ENCODE measurements around the gene ZNHIT3. TPM values are rescaled to one million over a fixed set of nuclear protein-coding genes. Genes with fewer than 3 reads are reported as not detected.
A peak's percentile ranks its signal among the peaks of the same experiment; 100 is the strongest.

ZNHIT3 gene
- total and polyA plus RNA-seq, 2 of the 4 experiments (the other 2 are of a cell fraction): 27.8 to 52.3 TPM

DNA sequence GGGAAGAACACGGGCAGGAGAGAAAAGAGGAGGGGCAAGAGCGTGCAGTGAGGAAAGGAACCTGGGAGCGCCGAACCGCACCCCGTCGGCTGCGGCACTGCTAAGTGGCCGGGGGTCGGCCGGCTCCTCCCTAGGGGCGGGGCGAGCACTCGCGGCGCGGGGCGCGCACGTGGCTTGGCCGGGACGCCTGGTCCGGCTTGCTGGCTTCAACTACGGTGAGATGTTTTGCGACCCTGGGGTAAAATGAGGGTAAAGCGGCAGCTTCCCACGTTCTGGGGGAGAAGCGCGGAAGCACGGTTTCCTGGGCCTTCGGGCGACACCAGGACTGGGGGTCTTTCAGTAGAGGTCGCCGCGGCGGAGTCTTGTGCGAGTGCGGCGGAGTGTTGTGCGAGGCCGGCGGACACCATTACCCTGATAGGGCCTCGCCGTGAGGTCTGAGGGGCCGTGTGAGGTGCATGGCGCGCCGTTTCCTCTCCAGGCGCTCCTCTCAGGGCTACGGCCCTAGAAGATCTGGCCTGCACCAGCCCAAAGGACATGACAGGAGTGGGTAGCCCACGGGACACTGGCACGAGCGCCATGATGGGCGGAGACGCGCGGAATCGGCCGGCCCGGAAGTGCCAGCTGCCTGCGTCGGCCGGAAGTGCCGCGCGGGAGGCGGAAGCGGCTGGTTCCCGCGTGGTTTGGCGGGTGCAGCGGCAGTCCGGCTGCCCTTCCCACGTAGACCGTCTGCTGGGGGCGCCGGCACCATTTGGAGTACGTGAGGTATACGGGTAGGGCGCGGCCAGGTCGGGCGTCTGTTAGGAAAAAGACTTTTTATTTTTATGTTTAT is 48.6 kb downstream of the ZNHIT3 start, which contains the start of the genes MYO19 and PIGW (continued):
- peak; percentile 76 for TF ChIP-seq BHLHE40 (IDR thresholded peaks at IDR 0.05; ENCODE audit: low read depth, low read length)
- TF ChIP-seq MAFK (IDR thresholded peaks at IDR 0.05; ENCODE audit: low read depth, low read length): no peak
- TF ChIP-seq CHD1 (IDR thresholded peaks at IDR 0.05; ENCODE audit: low read depth, low read length): no peak

DNA sequence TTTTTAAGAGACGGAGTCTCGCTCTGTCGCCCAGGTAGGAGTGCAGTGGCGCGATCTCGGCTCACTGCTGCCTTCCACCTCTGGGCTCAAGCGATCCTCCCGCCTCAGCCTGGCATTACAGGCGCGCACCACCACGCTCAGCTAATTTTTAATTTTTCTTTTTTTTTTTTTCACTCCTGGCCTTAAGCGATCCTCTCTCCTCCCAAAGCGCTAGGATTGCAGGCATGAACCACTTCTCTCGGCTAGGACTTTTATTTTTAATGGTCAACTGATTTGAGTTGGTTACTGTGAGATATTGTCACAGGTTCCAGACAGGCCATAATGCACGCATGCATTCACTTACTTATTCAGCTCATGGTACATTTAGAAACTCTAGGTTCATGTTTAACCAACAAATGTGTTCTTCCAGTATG is 49.2 kb downstream of the ZNHIT3 start:
- peak overlapping the region; percentile 99 for H2AFZ ChIP-seq (replicated peaks; ENCODE audit: low read length, poor library complexity)
- H2BK15ac ChIP-seq (ENCODE audit: low read depth, low read length): no peak overlapping the region
- peak overlapping the region; percentile 59 for H3K4ac ChIP-seq (ENCODE audit: low read depth, low read length)
- H3K56ac ChIP-seq (ENCODE audit: extremely low read depth, insufficient read depth, low read length): 0 out of 2 replicates have a peak overlapping the region, but pooled peaks have one; percentile 1
- peak overlapping the region; percentile 84 for H3K4me3 ChIP-seq (ENCODE audit: insufficient read depth, low read depth, low read length)
- ATAC-seq (ENCODE audit: low read depth) (peak; percentile 19; the same call in 1 of the 2 replicates), DNase-seq (no peak)
- no peaks in the 10 kb centered on the region for H3K9me3 ChIP-seq (ENCODE audit: control insufficient read depth, insufficient read depth, low read length)
- 8% methylated on average over 5 of the region's 15 CpGs; no CpG with 5 or more reads in 1 of the 2 experiments for WGBS, 2 experiments (ENCODE audit: extremely low coverage in 2 of 2, insufficient read length in 1 of 2)
- H4K20me1 ChIP-seq (ENCODE audit: insufficient read depth, low read length): no peaks in the 10 kb centered on the region; the same call in 1 of the 2 replicates
- peaks cover 16% of the 10 kb centered on the region for H3K36me3 ChIP-seq (ENCODE audit: control insufficient read depth, insufficient read depth, low read length)
- peak overlapping the region; percentile 93 to 98 for H4K8ac ChIP-seq (ENCODE audit: low read depth in 2 of 2, low read length in 2 of 2)
- peak overlapping the region; percentile 64; the same call in 1 of the 2 replicates for H3K23ac ChIP-seq (ENCODE audit: low read depth, low read length)
- H4K91ac ChIP-seq (ENCODE audit: insufficient read depth, low read depth, low read length): peak overlapping the region; percentile 13; the same call in 1 of the 2 replicates
- H3K9me1 ChIP-seq (ENCODE audit: insufficient read depth, low read length): peaks cover 11% of the 10 kb centered on the region; the same call in 1 of the 2 replicates
- peaks cover 33 to 55% of the 10 kb centered on the region in 2 experiments for H3K79me1 ChIP-seq (ENCODE audit: low read depth in 1 of 2, low read length in 2 of 2)
- H2BK5ac ChIP-seq (ENCODE audit: low read depth, low read length, poor library complexity, severe bottlenecking): peak overlapping the region; percentile 32
- peak overlapping the region; percentile 70 for H3K14ac ChIP-seq (replicated peaks; ENCODE audit: low read depth, low read length)
- H3K4me2 ChIP-seq (ENCODE audit: low read depth, low read length): peak overlapping the region; percentile 77
- CTCF ChIA-PET: no interaction called here
- TSS peak; percentile 82 for BruUV-seq (replicated peaks)
- peak overlapping the region; percentile 29 for H2AK5ac ChIP-seq (ENCODE audit: low read depth, low read length)
- H2BK20ac ChIP-seq (ENCODE audit: low read depth, low read length): no peak overlapping the region
- no peak overlapping the region for H2BK120ac ChIP-seq (ENCODE audit: low read depth, low read length)
- POLR2A ChIA-PET (ENCODE audit: unreplicated experiment): interaction anchor here (0.6 kb wide), 1 partner anchor 789 kb away, joined by 5 read pairs; no protein-coding TSS in a partner anchor
- peak overlapping the region; percentile 74 for H3K27ac ChIP-seq (ENCODE audit: insufficient read depth, low read length)
- peak overlapping the region; percentile 99 for H2AK9ac ChIP-seq (replicated peaks; ENCODE audit: low read depth, low read length, poor library complexity)
- H3K9ac ChIP-seq (ENCODE audit: low read depth, low read length): peak overlapping the region; percentile 43
- in situ Hi-C loops (cut with MboI; ENCODE audit: low sequenced_read_pairs) (no loop called here), intact Hi-C loops (cut with micrococcal nuclease) (loop anchor here (1.0 to 2.0 kb wide), 2 partner anchors 9 to 39 kb away; partner anchors contain the start of gene GGNBP2), dilution Hi-C loops (cut with HindIII; ENCODE audit: low sequenced_read_pairs, unreplicated experiment) (no loop called here)
- H3K18ac ChIP-seq (ENCODE audit: low read depth, low read length): no peak overlapping the region
- no peaks in the 10 kb centered on the region for H3K27me3 ChIP-seq (ENCODE audit: control insufficient read depth, insufficient read depth, low read length)
- peaks cover 5% of the 10 kb centered on the region for H3K4me1 ChIP-seq (ENCODE audit: control insufficient read depth, insufficient read depth, low read length)
- H4K5ac ChIP-seq (ENCODE audit: low read depth, low read length): peak overlapping the region; percentile 29
- TF ChIP-seq NFE2L2 (IDR thresholded peaks at IDR 0.05; ENCODE audit: low read depth, low read length) (no peak), RCOR1 (IDR thresholded peaks at IDR 0.05; ENCODE audit: insufficient replicate concordance, low read length) (no peak), CEBPB (IDR thresholded peaks at IDR 0.05; ENCODE audit: low read depth, low read length) (no peak), MAFK (IDR thresholded peaks at IDR 0.05; ENCODE audit: low read depth, low read length) (no peak), BHLHE40 (IDR thresholded peaks at IDR 0.05; ENCODE audit: low read depth, low read length) (no peak), POLR2A (IDR thresholded peaks at IDR 0.05; ENCODE audit: low read depth, low read length) (no peak), RFX5 (IDR thresholded peaks at IDR 0.05; ENCODE audit: low read depth, low read length) (no peak), MAZ (IDR thresholded peaks at IDR 0.05; ENCODE audit: borderline replicate concordance, low read depth, low read length) (no peak), MXI1 (IDR thresholded peaks at IDR 0.05; ENCODE audit: borderline replicate concordance, low read depth, low read length) (no peak), CHD1 (IDR thresholded peaks at IDR 0.05; ENCODE audit: low read depth, low read length) (no peak)
- TF ChIP-seq, protein P1, sequence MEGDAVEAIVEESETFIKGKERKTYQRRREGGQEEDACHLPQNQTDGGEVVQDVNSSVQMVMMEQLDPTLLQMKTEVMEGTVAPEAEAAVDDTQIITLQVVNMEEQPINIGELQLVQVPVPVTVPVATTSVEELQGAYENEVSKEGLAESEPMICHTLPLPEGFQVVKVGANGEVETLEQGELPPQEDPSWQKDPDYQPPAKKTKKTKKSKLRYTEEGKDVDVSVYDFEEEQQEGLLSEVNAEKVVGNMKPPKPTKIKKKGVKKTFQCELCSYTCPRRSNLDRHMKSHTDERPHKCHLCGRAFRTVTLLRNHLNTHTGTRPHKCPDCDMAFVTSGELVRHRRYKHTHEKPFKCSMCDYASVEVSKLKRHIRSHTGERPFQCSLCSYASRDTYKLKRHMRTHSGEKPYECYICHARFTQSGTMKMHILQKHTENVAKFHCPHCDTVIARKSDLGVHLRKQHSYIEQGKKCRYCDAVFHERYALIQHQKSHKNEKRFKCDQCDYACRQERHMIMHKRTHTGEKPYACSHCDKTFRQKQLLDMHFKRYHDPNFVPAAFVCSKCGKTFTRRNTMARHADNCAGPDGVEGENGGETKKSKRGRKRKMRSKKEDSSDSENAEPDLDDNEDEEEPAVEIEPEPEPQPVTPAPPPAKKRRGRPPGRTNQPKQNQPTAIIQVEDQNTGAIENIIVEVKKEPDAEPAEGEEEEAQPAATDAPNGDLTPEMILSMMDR (conservative IDR thresholded peaks at IDR 0.05; ENCODE audit: low read depth, low read length): no peak
- TF ChIP-seq, protein P2, sequence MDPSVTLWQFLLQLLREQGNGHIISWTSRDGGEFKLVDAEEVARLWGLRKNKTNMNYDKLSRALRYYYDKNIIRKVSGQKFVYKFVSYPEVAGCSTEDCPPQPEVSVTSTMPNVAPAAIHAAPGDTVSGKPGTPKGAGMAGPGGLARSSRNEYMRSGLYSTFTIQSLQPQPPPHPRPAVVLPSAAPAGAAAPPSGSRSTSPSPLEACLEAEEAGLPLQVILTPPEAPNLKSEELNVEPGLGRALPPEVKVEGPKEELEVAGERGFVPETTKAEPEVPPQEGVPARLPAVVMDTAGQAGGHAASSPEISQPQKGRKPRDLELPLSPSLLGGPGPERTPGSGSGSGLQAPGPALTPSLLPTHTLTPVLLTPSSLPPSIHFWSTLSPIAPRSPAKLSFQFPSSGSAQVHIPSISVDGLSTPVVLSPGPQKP (IDR thresholded peaks at IDR 0.05; ENCODE audit: borderline replicate concordance, low read depth, low read length): no peak

All from IMR-90 (cell line).